AG20443 (cell line): Measurements from ENCODE around the gene SMYD2.

Experiments
- DNase-seq: peaks from one replicate; pipeline ENCODE4 v3.0.0; 2012; ENCODE audit warnings: low spot score, mixed read lengths

Gene SMYD2

GRCh38 chr1:214329470-214330220 lies 48.7 kb downstream of the SMYD2 start:
- DNase-seq, result no peak

- DNase-seq, result no peak
Observed at GRCh38 chr1:214330222-214330621, 49.3 kb downstream of the SMYD2 start.

- DNase-seq, result no peak
Observed at GRCh38 chr1:214330715-214331114, 49.8 kb downstream of the SMYD2 start.

GRCh38 chr1:214331180-214331579 lies 50.2 kb downstream of the SMYD2 start:
- no peak for DNase-seq

- DNase-seq, result peak; percentile 76
Observed at GRCh38 chr1:214331827-214332423, 51.0 kb downstream of the SMYD2 start.

GRCh38 chr1:214332946-214333798 lies 52.2 kb downstream of the SMYD2 start:
- DNase-seq, result peak; percentile 78

- no peak for DNase-seq
Observed at GRCh38 chr1:214335567-214335966, 54.6 kb downstream of the SMYD2 start.

GRCh38 chr1:214337015-214337414 lies 56.1 kb downstream of the SMYD2 start:
- no peak for DNase-seq

GRCh38 chr1:214337511-214337910 lies 56.6 kb downstream of the SMYD2 start:
- peak; percentile 77 for DNase-seq

GRCh38 chr1:214338212-214338611 lies 57.3 kb downstream of the SMYD2 start:
- DNase-seq, result no peak

GRCh38 chr1:214341459-214341858 lies 60.5 kb downstream of the SMYD2 start:
- no peak for DNase-seq

GRCh38 chr1:214341932-214342331 lies 61.0 kb downstream of the SMYD2 start:
- no peak for DNase-seq

- no peak for DNase-seq
Observed at GRCh38 chr1:214342525-214342924, 61.6 kb downstream of the SMYD2 start.

GRCh38 chr1:214344897-214345296 lies 63.9 kb downstream of the SMYD2 start:
- DNase-seq, result no peak

GRCh38 chr1:214349008-214349407 lies 68.0 kb downstream of the SMYD2 start:
- DNase-seq, result no peak

GRCh38 chr1:214349781-214350180 lies 68.8 kb downstream of the SMYD2 start:
- peak; percentile 28 for DNase-seq

GRCh38 chr1:214351551-214352277 lies 70.8 kb downstream of the SMYD2 start:
- DNase-seq, result no peak

GRCh38 chr1:214352838-214353237 lies 71.9 kb downstream of the SMYD2 start:
- DNase-seq, result no peak

GRCh38 chr1:214354440-214355148 lies 73.6 kb downstream of the SMYD2 start:
- DNase-seq, result no peak

GRCh38 chr1:214360116-214360515 lies 79.2 kb downstream of the SMYD2 start:
- no peak for DNase-seq

- no peak for DNase-seq
Observed at GRCh38 chr1:214360525-214361164, 79.7 kb downstream of the SMYD2 start.
